HG03565 (cell line): ENCODE results near the gene CCDC187.
A peak's percentile ranks its signal among the peaks of the same experiment; 100 is the strongest.

ENCODE experiments used
- ATAC-seq: cut with Tn5 transposase; IDR thresholded peaks from one replicate; pipeline ENCODE4 v1.9.1; 2021; ENCODE audit warnings: mild to moderate bottlenecking, moderate library complexity; ENCODE audit not compliant: unreplicated experiment

Gene CCDC187

GRCh38 chr9:136286359-136286986, 17.4 kb downstream of the CCDC187 start:
- no peak for ATAC-seq

- no peak for ATAC-seq
Measured at GRCh38 chr9:136285501-136286358, 18.2 kb downstream of the CCDC187 start.

- no peak for ATAC-seq
Measured at GRCh38 chr9:136284951-136285350, 18.9 kb downstream of the CCDC187 start.

- no peak for ATAC-seq
Measured at GRCh38 chr9:136284311-136284710, 19.6 kb downstream of the CCDC187 start.

GRCh38 chr9:136283291-136284235, 20.3 kb downstream of the CCDC187 start:
- peak; percentile 46 for ATAC-seq

- ATAC-seq: no peak
Measured at GRCh38 chr9:136282272-136282861, 21.5 kb downstream of the CCDC187 start.

- no peak for ATAC-seq
Measured at GRCh38 chr9:136281421-136282271, 22.2 kb downstream of the CCDC187 start.

GRCh38 chr9:136280535-136281315, 23.2 kb downstream of the CCDC187 start:
- ATAC-seq: no peak

- ATAC-seq: no peak
Measured at GRCh38 chr9:136279471-136279870, 24.4 kb downstream of the CCDC187 start.

- ATAC-seq: no peak
Measured at GRCh38 chr9:136278894-136279293, 25.0 kb downstream of the CCDC187 start.

- ATAC-seq: no peak
Measured at GRCh38 chr9:136278221-136278620, 25.7 kb downstream of the CCDC187 start.

- ATAC-seq: no peak
Measured at GRCh38 chr9:136277746-136278145, 26.1 kb downstream of the CCDC187 start.

GRCh38 chr9:136276716-136277115, 27.2 kb downstream of the CCDC187 start:
- no peak for ATAC-seq

- no peak for ATAC-seq
Measured at GRCh38 chr9:136275655-136276429, 28.1 kb downstream of the CCDC187 start.

- no peak for ATAC-seq
Measured at GRCh38 chr9:136274786-136275654, 28.9 kb downstream of the CCDC187 start.

- no peak for ATAC-seq
Measured at GRCh38 chr9:136273921-136274785, 29.7 kb downstream of the CCDC187 start.
